Stimulated activated CD8-positive, alpha-beta memory T cell treated with anti-CD3 and anti-CD28 coated beads, Interleukin-4, amount 100 ng/mL, for 4 hours (primary cell): Measurements from ENCODE around the gene DLGAP4.

ENCODE experiments used
- DNase-seq, 2 donors: peaks; one replicate each; pipeline ENCODE4 v3.0.0-alpha.2; 2020; ENCODE audit warnings: low read depth in 2 of 2, low spot score in 1 of 2

Gene DLGAP4

DNA sequence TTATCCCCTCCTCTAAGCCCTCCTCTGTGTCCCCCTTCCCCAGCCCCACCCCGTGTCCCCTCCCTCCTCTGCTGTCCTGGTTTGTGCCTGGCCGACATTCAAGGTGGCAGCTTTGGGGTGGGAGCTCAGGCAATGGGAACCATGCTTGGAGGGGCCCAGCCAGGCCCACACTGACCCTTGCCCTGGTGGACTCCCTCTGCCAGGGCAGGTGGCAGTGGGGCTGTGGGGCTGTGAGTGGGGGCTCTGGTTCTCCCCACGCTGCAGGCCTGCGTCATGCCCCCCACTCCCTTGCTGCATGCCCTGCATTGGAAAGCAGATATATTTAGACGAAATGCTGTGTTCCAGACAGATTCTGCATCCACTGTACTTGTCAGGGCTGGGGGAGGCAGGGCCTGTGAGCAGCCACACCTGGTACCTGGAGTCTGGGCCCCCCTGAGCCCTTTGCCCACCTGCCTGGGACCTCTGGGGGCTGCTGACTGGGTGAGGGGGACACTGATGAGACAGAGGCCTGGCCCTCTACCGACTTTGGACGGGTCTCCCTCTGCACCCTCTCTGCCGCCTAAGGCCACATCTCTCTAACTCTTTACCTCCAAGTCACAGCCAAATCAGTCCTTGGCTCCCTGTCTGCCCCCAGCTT lies 14.2 kb downstream of the DLGAP4 start:
- DNase-seq: no peak

DNA sequence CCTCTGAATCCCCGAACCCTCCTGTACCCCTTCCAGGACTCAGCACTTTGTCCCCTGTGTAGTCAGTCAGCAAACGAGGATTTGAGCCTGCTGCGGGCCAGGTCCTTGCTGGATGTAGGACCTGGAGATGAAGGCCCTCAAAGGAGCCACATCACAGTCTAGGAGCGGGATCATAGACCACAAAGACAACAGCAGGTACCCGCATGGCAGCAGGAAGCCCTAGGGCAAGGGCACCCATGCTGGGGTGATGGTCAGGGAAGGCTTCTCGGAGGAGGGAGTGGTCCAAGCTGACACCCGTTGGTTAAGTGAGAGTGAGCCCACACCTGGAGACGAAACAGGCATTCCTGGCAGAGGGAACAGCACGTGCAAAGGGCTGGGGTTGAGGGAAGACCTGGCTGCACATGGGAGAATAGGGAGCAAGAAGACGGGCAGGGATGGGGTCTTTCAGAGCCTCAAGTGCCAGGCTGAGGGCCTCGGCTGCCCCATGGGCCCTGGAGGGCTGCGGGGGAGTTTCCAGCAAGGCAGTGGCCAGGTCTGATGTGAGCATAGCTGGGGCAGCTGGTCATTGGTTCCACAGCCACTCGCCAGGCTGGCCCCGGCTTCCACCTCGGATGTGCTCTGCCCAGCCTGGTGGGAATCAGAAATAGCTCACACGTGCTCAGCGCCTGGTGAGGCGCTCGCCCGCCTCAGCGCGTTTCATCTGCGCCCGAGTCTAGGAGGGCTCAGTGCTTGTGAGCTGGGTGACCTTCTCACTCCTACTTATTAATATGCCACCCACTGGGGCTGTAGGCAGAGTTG lies 15.0 kb downstream of the DLGAP4 start:
- no peak for DNase-seq

DNA sequence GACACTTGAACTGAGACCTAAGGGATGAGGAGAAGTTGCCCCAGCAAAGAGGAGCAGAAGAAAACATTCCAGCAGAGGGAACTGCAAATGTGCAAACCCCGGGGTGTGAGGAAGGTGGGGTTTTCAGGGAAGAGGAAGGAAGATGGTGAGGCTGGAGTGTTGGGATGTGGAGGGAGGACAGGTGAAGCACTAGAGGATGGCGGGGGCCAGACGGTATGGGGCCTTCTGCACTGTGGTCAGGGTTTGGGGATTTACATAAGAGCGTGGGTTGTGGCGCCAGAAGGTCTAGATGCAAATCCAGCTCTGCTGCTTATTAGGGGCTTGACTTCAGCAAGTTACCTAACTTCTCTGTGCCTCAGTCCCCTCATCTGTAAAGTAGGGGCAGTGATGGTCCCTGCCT lies 16.0 kb downstream of the DLGAP4 start:
- DNase-seq: no peak

DNA sequence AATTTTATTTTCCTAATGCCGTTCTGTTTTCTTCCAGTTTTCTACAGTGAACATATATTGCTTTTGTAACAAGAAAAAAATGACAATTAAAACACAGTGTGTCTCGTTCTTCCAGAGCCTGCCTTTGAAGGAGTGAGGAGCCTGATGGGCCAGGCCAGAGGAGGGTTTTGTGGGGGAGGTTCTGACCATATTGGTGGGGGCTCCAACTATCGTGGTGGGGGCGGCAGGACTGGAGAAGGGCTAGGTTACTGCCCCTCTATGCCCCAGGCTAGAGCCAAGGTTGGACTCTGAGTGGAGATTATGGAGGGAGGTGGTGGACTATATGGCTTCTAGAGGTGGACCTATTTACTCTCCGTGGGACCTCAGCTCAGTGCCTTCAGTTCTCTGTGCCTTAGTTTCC lies 24.0 kb downstream of the DLGAP4 start:
- no peak for DNase-seq

DNA sequence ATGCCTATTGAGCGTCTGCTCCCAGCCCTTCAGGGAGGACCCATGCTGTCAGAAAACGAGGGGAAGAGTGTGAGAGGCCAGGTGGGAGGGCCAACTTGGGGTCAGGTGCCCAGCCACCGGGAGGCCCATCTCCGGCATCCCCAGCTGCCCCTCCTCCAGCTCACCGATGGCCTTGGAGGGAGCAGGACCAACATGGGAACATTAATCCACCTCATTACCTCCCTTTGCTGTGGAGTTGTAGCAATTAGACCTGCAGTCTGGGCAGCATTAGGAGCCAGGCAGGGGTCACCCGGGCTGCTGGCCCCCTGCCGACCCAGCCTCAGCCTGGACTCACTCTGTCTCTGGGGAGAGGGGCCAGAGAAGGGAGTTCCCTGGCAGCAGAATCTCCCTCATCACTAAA lies 25.1 kb downstream of the DLGAP4 start:
- no peak for DNase-seq

DNA sequence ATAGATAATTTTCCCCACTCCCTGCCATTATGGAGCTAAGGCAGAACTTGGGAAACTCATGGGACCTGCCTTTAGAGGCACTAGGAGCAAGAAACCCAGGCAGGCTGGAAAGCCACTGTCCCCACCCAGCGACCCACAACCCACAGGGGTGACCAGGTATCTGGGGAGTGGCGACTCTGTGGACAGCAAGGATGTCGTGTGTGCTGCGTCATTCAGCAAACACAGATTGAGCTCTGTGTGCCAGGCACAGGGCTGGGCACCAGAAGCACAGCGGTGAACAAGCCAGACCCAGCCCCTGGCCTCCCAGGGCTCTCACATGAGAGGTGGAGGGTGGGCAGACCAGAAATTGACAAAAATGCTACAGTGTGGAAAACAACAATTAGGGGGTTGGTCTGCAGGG lies 27.7 kb downstream of the DLGAP4 start:
- no peak for DNase-seq

DNA sequence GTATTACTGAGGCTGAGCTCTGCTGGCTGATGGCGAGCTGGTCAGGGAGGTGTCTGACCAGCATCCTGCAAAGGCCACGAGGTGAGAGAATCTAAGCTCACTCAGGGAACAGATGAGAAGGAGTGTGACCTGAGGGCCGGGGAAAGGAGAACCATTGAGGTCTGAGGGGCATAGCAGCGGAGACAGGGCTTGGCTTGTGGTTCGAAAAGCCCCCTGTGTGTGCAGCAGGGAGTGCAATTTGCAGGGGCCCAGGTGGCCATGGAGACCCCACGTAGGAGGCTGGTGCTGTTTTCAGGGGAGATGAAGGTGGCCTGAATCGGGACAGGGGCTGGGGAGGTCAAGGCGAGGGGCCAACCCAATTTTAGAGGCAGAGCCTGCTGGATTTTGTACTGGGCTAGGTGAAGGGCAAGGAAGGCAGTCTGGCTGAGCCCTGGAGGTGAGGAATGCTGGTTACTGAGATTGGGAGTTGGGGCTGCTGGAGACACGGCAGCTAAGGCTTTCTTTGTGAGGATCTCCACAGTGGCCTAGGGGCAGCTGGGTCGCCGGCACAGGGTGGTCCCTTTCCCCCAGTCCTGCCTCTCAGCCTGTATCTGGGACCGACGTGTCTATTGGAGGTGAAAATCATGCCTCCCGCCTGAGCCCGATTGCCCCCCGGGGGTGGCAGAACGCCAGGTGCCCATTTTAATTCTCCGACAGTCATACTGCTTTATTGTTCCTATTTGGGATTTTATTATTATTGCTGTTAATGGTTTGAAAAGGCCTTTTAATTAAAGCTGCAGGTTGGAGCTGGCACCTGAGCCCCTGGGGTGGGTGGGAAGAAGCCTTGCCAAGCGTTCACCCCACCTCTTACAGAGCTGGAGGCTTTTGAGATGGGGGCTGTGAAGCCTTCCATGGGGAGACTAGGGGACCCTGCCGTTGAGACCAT lies 28.4 kb downstream of the DLGAP4 start:
- DNase-seq: no peak

DNA sequence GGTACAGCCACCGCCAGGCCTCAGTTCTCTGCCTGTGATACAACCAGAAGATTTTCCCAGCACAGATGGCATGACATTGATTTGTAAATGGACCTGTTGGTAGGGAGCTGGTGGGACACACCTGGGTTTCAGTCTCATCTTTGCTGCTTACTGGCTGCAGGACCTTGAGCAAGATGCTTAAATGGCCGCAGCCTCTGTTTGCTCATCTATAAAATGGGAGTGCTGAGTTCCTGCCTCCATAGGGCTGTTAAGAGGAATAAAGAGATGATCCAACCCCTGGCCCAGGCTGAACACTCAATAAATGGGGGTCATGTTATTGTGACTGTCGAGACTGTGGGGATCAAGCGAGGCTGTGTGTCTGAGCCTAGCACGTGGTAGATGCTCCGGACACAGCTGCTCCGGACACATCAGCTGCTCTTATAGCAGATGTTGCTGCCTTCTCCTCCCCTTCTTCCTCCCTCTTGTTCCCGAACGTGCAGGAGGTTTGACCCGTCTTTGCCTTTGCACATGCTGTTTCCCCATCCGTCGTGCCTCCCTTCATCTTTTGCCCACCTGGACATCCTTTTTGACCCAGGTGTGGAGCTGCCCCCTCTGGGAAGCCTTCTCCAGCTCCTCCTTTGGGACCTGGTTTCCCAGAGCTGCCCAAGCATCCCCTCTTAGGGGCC lies 29.2 kb downstream of the DLGAP4 start:
- DNase-seq: no peak

DNA sequence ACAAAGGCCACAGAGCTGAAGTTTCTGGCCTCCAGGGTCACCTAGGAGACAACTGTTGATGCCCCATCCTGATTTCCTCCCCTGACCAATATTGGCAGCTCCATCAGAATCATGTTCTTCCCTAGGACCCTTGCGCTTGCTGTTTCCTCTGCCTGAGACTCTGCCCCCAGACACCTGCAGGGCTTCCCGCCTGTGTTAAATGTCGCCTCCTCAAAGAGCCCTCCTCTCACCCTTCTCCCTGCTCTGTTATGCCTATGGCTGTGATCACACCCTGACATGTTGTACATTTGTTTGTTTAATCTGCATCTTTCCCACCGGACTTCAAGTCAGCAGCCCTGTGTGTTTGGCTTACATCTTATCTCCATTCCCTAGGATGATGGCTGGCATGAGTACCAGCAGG lies 30.1 kb downstream of the DLGAP4 start:
- no peak for DNase-seq

DNA sequence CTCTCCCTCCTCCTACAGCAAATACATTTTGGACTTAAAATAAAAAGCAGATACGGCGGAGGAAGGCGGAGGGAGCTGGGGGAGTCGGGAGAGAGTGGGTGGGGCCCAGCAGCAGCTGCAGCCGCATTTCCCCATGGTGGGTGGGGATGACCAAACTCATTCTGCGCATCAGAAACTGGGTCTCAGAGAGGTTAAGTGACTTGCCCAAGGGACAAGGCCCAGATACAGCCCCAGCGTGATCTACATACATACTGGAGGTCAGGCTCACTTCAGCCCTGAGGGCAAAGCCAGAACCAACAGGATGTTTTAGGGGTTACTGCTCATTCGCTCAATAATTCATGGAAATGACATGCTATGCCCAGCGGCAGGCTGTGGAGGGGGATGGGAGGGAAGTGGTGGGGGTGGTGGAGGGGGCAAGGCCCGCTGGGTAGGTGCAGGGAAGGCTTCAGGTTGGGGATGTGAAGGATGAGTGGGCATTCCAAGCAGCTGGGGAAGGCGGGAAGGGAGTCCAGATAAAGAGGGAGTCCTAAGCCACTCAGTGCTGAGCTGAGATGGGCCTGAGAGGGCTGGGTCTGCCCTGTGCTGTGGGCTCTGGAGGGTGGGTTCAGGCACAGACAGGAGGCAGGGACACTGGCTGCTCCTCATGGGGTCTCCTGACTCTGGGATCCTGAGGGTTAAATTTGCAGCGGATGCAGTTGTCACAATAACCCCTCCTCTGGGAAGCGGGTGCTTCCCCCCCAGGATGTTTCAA lies 31.0 kb downstream of the DLGAP4 start:
- DNase-seq: no peak

DNA sequence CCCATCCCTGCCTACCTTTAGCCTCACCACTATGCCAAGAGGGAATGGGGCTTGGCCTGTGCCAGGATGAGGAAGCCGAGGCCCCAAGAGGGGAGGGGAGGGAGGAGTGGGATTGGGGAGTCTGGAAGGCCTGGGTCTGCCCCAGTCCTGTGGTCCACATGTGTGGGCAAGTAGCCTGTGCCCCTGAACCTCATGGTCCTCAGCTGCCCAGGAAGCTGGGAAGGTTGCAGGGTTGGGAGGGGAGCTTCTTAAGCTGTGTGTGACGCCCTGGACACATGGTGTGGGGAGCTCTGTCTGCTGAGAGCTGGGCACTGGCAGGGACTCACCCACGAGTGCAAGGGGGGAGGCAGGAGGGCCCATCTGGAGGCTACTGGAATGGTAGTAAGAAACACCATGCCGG lies 31.7 kb downstream of the DLGAP4 start:
- DNase-seq: no peak

DNA sequence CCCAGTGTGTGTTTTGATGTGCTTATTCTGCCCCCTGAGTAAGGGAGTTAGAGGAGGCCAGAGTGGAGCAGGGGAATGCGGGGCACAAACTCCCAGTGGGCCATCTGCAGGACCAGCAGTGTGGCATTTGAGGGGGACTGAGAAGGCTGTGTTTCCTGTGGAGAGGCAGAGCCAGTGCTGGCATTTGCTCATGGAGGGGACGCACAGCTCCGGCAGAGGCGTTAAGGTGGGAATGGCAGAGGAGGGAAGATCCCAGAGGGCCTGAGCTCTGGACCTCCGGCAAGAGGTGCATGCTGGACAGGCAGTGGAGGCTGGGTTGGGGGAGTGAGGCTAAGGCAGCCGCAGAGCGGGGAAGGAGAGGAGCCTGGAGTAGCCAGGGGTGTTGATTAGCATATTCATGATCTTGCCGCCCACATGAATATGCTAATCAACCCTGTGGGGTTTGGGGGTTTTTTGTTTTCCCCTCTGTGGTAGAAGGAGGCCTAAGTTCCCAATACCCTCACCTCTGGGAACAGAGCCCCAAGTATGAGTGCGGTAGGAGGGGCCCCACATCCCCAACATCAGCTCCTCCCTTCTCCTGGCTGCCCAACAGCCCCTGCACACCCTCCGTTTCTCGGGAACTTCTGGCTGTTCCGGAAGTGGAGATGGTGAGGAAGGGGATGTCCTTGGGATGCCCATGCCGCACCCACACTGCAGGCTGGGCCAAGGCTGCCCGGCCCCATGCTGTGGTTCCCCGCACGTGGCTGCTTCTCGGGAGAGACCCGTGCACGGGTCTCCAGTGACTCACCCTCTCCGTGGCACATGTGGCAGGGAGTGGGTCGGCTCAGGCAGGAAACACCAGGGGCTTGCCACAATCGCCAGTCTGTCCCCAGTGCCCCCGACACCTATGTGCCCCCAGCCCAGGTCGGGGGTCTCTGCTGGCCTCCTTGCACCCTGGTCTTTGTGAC lies 33.8 kb downstream of the DLGAP4 start:
- no peak for DNase-seq

DNA sequence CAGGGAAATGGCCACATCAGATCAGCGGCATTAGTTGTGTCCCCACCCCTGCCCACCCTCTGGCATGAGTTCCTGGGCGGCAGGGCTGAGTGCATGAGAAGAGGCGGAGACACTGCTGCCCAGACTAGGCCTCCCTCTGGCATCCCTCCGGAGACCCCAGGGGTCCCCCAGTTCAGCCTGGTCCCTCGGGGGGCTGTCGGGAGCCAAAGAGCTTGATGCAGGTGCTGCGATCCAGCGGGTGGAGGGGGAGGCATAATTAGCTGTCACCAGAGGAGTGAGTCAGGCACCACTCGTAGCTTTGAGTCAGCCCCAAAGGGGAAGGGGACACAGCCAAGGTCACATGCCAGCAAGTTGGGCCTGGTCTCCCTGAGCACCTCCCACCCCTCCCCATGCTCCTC lies 34.5 kb downstream of the DLGAP4 start:
- DNase-seq: no peak

DNA sequence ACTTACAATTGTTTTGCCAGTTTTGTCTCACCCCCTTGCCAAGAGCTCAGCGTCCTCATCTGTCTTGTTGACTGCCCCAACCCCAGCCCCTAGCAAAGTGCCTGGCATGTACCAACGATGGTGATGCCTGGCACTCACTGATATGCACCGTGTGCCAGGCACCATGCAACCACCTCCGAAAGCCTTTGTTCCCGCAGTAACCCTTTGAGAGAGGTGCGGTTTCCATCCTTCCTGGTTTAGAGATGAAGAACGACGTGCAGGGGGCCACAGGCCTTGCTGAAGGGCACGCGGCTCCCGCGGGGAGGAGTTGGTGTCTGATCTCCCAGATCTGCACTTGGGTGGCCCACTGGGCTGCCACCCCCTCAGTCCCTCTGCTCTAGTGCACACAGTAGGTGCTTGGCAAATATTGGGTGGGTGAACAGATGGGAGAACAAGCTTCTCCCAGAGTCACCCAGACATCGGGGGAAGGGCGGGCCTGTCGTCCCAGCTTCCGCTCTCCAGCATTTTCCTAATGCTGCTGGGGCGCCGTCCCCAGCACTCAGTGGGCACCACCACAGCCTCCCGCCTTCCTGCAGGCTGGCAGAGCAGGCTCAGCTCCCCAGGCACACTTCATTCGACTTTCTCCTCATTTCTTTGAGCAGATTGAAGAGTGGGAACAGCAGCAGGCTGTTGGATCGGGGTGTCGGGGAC lies 35.3 kb downstream of the DLGAP4 start:
- no peak for DNase-seq

DNA sequence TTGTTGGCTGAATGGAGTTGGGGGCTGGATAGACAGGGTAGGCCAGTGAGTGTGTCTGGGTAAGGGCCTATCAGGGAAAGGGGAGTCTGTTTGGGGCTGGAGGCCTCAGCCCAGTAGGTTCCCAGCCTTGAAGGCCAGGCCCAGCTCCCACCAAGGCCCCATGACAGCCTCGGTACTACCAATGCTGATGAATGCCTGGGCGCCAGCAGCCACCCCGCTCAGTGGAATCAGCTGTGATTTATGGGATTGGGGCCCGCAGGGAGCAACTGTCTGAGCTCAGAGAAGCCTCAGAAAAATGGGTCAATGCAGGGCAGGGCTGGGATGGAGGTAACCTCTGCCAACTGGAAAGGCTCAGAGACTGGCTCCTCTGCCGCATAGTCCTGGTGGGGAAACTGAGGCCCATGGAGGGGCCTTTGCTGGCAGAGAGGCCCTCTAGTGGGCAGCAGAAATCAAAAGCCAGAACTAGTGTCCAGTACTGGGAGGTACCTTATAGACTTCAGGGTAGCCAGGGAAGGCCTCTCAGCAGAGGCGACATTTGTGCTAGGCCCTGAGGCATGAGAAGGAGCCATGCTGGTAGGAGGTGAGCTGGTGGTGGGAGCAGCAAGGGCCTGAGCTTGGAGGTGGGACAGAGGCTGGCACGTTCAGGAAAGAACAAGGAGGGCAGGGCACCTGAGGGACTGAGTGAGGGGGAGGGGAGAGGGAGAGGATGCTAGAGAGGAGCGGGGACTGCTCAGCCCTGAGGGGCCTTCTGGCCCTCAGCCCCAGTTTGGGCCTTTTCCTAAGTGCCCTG lies 36.4 kb downstream of the DLGAP4 start:
- no peak for DNase-seq

DNA sequence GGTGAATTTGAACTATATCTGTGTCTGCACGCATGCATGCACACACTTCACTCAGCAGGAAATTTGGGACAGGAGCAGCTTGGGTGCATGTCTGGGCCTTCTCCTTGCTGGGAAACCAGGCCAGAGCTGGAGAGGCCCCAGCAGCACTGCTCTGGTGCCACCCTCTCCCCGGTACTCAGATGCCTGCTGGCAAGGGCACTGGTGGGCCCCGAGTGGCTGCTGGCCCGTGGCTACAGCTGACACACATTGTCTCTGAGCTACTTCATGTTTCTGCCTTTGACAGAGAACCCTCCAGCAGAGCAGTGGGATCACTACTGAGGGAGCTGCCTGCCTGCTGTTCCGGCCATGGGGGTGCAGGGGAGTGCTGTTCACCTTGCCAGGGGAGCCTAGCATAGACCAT lies 37.5 kb downstream of the DLGAP4 start:
- no peak for DNase-seq

DNA sequence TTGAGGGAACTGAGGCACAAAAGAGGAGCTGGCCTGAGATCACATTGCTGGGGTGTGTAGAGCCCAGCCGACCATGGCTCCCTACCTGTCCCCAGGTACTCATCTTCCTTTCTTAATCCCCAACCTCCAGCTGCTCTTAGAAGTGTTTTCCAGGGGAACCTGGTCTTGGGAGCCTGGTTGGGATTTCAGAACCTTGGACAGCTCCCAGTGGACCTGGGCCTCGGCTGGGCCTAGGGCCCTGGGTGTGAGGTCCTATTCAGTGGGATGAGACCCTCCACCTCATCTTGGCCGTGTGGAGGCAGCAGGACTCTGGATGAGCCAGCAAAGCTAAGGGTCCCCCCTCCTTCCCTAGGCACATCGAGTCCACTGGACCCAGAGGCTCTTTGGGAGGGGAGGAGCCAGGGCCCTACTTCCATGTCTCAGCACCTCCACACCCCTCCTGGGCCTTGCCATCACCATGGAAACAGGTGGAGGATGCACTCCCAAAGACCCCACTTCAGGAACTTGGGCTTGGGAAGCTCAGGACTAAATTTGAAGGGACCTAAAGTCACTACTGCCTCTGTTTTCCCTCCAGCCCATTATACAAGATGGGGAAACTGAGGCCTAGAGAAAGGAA lies 38.5 kb downstream of the DLGAP4 start:
- DNase-seq: no peak

DNA sequence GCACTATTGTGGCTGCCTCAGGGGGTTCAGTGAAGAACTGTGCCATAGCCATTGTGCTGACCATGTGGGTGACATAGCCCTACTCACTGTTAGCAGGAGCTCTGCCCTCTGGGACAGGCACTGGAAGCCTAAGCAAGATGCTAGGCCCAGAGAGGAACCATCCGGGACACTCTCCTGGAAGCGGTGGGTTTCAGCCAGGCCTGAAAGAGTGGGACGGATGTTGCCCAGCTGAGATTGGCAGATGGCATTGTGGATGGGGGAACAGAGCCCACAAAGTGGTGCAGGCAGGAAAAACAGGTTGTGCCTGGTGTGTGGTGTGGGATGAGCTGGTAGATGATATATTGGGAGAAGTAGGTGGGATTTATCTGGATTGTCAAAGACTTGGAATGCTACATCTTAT lies 40.1 kb downstream of the DLGAP4 start:
- DNase-seq: no peak
